Measurements from ENCODE around the gene FOXN3.
"Not testable (repeated sequence)": the region's sequence is repeated elsewhere in the genome, so short reads cannot be mapped to it uniquely, and the experiment has no call there.

Gene FOXN3

DNA sequence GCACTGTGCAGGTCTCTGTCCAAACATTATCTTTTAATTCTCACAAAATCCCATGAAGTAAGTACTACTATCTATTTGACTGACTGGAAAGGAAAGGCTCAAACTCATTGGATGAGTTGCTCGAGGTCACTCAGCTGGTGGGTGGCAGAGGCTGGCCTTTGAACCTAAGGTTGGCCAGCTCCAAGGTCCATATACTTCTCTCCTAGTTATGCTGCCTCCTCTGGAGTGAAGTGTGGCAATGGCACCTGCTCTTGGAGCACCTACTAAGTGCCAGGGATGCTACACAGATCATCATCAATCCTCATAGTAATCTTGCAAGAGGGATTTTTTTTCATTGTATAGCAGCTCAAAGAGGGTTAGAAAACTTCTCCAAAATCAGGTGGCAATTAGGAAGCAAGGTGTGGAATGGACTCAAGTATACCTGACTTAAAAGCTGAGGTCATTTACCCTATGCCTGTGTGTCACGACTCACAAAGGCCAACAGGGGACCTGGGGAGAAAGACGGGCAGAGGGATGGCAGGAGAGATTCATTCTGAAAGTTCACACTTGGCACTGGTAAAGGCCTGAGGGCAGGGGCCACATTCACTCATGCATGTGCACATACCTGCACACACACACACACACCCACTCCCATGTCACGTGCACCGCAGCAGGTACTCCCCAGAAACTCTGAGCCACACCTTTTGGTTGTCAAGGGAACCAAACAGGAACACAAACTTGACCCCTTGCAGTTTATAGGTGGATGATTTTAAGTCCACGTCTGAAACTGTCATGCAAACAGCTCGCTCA, 146.4 kb downstream of the FOXN3 start:
- DNase-seq: no peak

DNA sequence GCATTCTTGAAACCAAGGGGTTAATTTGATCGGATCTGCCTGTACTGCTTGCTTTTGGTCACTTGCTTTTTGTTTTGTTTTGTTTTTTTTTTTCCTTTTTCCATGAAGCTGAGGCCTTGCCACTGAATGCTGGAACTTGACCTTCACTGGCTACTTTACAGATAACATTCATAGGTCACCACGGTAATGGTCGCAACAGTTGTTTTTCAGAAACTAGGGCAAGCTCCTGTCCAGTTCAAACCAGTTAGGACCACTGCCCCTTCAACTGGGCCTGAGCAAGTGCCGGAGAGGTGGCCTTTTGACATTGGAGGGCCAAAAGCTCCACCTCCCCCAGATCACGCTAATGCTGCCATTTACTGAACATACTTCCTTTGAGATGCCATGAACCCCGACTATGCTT, 147.6 kb downstream of the FOXN3 start:
- DNase-seq: no peak

DNA sequence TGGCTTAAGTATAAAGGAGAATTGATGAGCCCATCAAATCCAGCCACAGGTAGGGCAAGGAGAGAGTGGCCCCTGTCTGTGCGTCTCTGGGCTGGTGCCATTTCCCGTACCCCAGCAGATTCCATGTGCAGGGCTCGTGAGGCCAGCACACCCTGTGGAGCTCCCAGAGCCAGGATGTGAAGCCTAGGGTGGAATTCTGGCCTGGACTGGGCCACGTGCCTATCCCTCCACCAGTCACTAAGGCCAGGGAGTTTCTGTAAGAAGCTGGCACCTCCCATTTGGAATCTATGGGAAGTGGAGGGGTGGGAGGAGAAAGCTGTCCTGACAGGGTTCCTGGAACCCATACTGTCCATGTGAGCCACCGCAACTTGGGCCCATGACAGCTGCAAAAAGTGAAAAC, 148.5 kb downstream of the FOXN3 start:
- no peak for DNase-seq

DNA sequence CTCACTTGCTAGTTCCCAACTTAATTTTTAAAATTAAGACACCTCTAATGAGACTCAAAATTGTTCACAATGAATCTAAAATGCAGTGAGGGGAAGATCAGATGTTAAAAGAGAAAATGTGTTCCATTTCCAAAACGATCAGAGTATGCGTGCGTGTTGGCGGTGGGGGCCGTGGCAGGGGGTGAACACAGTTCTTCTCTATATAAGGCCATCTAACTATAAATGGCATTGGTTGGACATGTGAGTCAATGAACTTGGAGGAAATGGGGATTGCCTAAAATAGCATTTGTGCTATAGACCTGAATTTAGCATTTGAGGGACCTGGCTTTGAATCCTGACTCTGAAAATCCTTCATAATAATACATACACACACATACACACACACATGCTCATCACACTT, 149.4 kb downstream of the FOXN3 start:
- no peak for DNase-seq

GRCh38 chr14:89267163-89267562, 149.9 kb downstream of the FOXN3 start:
- DNase-seq: no peak

DNA sequence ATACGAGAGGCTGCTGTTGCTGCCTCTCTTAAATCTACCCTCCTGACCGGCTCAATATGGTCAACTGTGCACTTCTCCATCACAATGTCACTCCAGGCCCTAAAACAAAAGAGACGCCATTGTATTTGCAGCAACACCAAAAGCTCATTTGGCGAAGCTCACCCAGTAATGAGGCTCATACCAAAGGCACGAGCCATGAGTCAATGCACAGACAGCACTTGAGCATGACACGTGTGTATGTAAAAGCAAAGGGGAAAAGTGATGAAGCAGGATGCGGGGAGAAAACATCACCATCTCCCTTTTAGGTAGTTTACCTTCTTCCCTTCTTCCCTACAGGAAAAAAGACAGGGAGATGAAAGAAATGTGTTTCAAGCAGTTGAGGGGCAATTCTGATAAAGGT, 150.3 kb downstream of the FOXN3 start:
- no peak for DNase-seq

- DNase-seq: no peak
Measured at GRCh38 chr14:89265234-89265633, 151.8 kb downstream of the FOXN3 start.

- DNase-seq: no peak
Measured at GRCh38 chr14:89264196-89264800, 152.7 kb downstream of the FOXN3 start.

DNA sequence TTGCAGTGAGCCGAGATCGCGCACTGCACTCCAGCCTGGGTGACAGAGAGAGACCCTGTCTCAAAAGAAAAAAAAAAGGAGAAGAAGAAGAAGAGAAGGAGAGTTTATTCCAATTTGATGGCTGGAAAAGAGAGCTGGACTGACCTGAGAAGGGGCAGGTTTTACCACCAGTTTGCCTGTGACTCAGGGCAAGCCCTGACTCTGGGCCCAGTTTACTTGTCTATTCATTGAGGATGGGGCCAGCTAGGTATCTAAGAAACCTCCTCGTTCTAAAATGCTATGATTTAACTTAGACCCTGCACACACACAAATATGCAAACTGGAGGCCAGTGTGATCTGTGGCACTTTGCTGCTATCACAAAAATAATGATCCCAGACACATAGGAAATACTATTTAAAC, 155.0 kb downstream of the FOXN3 start:
- DNase-seq: no peak

DNA sequence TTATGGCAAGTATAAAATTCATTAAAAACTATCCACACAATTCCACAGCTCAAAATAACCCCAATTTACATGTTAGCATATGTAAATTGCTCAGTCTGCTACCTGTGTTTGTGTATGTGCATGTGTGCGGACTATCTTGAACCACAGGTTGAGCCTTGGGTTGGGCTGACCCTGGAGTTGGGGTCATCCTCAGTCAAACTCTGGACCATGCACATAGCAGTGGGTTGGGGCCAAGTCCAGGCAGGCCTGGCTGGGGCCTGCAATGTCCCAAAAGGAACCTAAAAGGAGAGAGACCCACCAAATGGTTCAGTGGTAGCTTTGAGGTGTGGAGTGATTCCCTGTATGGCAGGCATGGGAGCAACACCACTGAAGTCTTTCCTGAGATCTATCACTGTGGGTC, 156.1 kb downstream of the FOXN3 start:
- no peak for DNase-seq

GRCh38 chr14:89259951-89260609, 157.0 kb downstream of the FOXN3 start:
- no peak for DNase-seq

DNA sequence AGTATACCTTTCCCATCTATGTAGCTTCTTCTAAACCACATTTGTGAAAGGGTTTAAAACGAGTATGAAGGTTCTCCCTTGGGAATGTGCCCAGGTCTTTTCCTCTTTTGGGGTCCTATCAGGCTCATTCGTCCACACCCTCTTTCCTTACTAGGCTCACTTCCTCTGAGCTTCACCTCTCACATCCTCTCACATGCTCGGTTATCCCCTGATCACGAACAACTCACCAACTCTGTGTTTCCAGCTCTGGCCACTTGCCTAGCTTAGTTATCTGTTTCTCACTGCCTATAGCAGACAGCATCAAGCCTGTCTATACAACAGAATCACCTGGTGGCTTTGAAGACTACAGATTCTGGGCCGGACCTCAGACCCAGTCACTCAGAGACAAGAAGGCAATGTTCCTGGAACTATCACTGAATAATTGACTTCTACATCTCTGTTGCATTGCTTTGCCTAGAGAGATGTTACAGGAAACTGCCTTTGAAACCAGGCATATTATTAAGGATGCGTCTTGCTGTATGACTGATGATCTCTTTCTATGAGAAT, 158.2 kb downstream of the FOXN3 start:
- no peak for DNase-seq

GRCh38 chr14:89256951-89257350, 160.1 kb downstream of the FOXN3 start:
- no peak for DNase-seq

- DNase-seq: no peak
Measured at GRCh38 chr14:89256283-89256682, 160.8 kb downstream of the FOXN3 start.

- DNase-seq: no peak
Measured at GRCh38 chr14:89255852-89256251, 161.2 kb downstream of the FOXN3 start.

DNA sequence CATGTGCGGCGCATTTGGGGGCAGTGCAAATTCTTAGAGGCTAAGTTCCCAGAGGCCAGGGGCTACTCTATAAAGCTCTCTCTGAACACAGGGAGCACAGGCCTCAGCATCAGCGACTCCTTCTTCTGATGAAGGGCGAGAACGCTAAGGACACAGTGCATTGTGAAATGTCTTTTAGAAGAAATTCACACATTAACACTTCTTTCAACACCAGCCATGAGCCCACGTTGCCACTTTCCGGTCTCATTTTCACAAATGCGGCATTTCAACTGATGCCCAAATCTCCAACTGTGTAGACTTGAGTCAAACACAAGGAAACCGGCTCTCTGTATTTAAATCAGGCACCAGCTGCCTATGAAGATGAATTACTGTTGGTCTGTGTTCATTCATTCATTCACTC, 162.0 kb downstream of the FOXN3 start:
- DNase-seq: no peak

- DNase-seq: no peak
Measured at GRCh38 chr14:89254166-89254909, 162.7 kb downstream of the FOXN3 start.

DNA sequence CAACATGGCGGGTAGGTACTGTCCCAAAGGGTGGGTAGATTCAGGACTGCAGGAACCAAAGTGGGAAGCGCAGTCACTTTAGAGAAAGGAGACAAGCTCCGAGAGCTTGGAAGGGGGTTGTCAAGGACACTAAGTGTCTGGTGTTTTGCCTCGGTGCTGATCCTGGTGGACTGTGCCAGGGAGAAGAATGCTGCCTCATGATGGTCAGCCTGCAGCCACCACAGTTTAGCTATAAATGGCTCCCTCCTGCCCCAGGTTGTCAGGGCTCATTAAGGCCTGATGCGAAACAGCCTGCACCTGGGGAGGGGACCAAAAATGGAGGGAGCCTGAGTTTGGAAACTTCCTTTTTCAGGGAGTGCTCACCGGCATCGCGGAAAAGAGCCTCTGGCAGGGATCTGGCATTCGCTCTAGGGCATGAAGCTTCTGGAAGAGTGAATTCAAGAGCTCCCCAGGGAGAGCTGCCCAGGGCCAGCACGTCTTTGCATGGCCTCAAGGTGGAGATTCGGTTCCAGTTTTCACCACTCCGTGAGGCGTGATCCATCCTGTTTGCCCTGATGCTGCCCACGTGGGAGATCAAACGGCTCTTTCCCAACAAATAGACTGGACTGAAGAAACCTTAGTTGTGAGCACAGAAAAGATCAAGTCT, 164.0 kb downstream of the FOXN3 start:
- DNase-seq: no peak

GRCh38 chr14:89251061-89251460, 166.0 kb downstream of the FOXN3 start:
- no peak for DNase-seq

GRCh38 chr14:89250655-89250975, 166.4 kb downstream of the FOXN3 start:
- not testable (repeated sequence) for DNase-seq

DNA sequence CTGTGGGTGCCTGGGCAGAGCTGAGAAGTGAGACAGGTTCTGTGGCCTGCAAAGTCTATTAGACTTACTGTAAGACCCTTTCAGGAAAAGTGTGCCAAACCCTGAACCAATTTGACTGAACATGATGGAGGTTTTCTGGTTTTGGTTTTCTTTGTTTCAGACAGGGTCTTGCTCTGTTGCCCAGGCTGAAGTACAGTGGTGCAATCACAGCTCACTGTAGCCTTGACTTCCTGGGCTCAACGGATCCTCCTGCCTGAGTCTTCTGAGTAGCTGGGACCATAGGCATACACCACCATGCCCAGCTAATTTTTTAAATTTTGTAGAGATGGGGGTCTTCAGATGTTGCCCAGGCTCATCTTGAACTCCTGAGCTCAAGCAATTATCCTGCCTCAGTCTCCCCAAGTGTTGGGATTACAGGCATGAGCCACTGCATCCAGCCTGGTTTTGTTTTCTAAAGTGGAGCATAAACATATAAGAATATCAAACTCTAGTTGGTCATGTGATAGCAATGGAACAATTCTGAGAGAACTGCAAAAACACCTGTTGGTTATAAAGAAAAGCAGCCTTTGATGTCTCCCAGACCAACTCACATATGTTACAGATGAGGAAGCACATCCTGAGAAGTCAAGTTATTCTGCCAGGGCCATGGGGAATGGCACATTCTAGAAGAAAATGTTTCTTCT, 166.9 kb downstream of the FOXN3 start:
- DNase-seq: no peak

DNA sequence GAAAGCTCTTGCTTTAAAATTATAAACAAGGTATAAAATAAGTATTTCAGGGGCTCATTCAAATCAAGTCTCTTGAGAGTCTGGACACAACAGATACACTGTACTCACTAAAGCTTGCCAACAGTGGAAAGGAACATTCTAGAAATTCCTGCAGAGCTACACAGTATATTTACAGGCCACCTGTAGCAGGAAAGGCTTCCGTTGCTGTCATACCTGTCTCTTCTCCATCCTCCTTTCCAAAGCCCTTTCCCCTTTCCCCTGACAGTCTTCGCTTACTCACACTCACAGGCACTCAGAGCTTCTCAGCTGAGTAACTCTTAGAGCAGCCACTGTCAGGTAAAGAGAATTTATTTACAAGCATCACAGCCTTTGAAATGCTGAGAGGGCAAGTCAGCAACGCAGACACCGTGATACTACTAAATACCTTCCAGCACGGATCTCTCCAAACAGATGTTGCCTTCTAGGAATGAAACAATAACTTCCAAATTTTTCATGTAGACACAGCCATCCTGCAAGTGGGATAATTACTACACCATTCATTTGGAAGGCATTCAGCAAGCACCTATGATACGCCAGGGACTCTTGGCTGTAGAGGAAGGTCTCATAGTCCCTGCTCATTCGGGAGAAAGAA, 167.9 kb downstream of the FOXN3 start:
- DNase-seq: no peak

All from NCI-H1436 treated with DMSO at 0.1 percent for 48 hours (cell line).